ENCODE measurements around the gene RTEL1. TPM values are rescaled to one million over a fixed set of nuclear protein-coding genes. Genes with fewer than 3 reads are reported as not detected.

The RTEL1 gene
- total and polyA plus RNA-seq, 7 donors: 3.6 to 44.3 (median 22.4) TPM

- Histone ChIP-seq H3K4me3 (no peak overlapping the region), H3K27me3 (no peaks in the 10 kb centered on the region), H3K36me3 (peaks cover 0 to 44% (median 11%) of the 10 kb centered on the region in 4 donors), H3K9me3 (no peaks in the 10 kb centered on the region), H3K4me1 (peaks cover 0 to 41% (median 36%) of the 10 kb centered on the region in 4 donors), H3K27ac (no peak overlapping the region)
- no peak for DNase-seq
- intact Hi-C loops (cut with DNase I): no loop called here
- WGBS, 2 donors: 90 to 91% methylated on average over 16 of the region's 16 CpGs
- TF ChIP-seq POLR2A (IDR thresholded peaks at IDR 0.05): no peak
- TF ChIP-seq POLR2AphosphoS5 (IDR thresholded peaks at IDR 0.05): no peak
- TF ChIP-seq EP300 (IDR thresholded peaks at IDR 0.05): no peak
- TF ChIP-seq CTCF (IDR thresholded peaks at IDR 0.05): no peak
Observed at GRCh38 chr20:63702036-63702665, 44.0 kb downstream of the RTEL1 start.

GRCh38 chr20:63702751-63703470, 44.8 kb downstream of the RTEL1 start:
- Histone ChIP-seq H3K27ac (no peak overlapping the region), H3K27me3 (no peaks in the 10 kb centered on the region), H3K4me3 (no peak overlapping the region), H3K9me3 (no peaks in the 10 kb centered on the region), H3K36me3 (peaks cover 0 to 44% (median 11%) of the 10 kb centered on the region in 4 donors), H3K4me1 (peaks cover 0 to 36% (median 30%) of the 10 kb centered on the region in 4 donors)
- DNase-seq: peak; percentile 57
- intact Hi-C loops (cut with DNase I): no loop called here
- TF ChIP-seq CTCF (IDR thresholded peaks at IDR 0.05) (no peak), POLR2AphosphoS5 (IDR thresholded peaks at IDR 0.05) (no peak), POLR2A (IDR thresholded peaks at IDR 0.05) (no peak), EP300 (IDR thresholded peaks at IDR 0.05) (no peak)
- WGBS, 2 donors: 80 to 90% methylated on average over 13 of the region's 13 CpGs

GRCh38 chr20:63703471-63703975, 45.4 kb downstream of the RTEL1 start:
- DNase-seq: peak; percentile 65
- Histone ChIP-seq H3K36me3 (peaks cover 0 to 44% (median 11%) of the 10 kb centered on the region in 4 donors), H3K4me3 (no peak overlapping the region), H3K4me1 (peaks cover 0 to 33% (median 27%) of the 10 kb centered on the region in 4 donors), H3K27me3 (no peaks in the 10 kb centered on the region), H3K9me3 (no peaks in the 10 kb centered on the region), H3K27ac (no peak overlapping the region)
- intact Hi-C loops (cut with DNase I): no loop called here
- 90 to 95% methylated on average over 15 of the region's 15 CpGs for WGBS, 2 donors
- no peak for TF ChIP-seq CTCF (IDR thresholded peaks at IDR 0.05)
- TF ChIP-seq POLR2AphosphoS5 (IDR thresholded peaks at IDR 0.05): no peak
- TF ChIP-seq EP300 (IDR thresholded peaks at IDR 0.05): no peak
- no peak for TF ChIP-seq POLR2A (IDR thresholded peaks at IDR 0.05)

- Histone ChIP-seq H3K27me3 (no peaks in the 10 kb centered on the region), H3K4me1 (peaks cover 0 to 33% (median 27%) of the 10 kb centered on the region in 4 donors), H3K9me3 (no peaks in the 10 kb centered on the region), H3K4me3 (no peak overlapping the region), H3K27ac (no peak overlapping the region), H3K36me3 (peaks cover 0 to 47% (median 12%) of the 10 kb centered on the region in 4 donors)
- 91 to 92% methylated on average over 11 of the region's 11 CpGs for WGBS, 2 donors
- DNase-seq: peak; percentile 57
- TF ChIP-seq EP300 (IDR thresholded peaks at IDR 0.05): no peak
- no peak for TF ChIP-seq POLR2A (IDR thresholded peaks at IDR 0.05)
- TF ChIP-seq CTCF (IDR thresholded peaks at IDR 0.05): no peak
- no peak for TF ChIP-seq POLR2AphosphoS5 (IDR thresholded peaks at IDR 0.05)
- intact Hi-C loops (cut with DNase I): no loop called here
Observed at GRCh38 chr20:63703976-63704748, 46.0 kb downstream of the RTEL1 start.
